ENCODE data around the gene NECAB3. TPM values are rescaled to one million over a fixed set of nuclear protein-coding genes. Genes with fewer than 3 reads are reported as not detected.
A peak's percentile ranks its signal among the peaks of the same experiment; 100 is the strongest.
"Not testable (repeated sequence)": the region's sequence is repeated elsewhere in the genome, so short reads cannot be mapped to it uniquely, and the experiment has no call there.

The NECAB3 gene
- polyA plus RNA-seq, 5 donors, result 19.3 to 39.3 (median 29.5) TPM

GRCh38 chr20:33700696-33701441 lies 26.6 kb upstream of the NECAB3 start:
- DNase-seq, result not testable (repeated sequence)

- DNase-seq, result not testable (repeated sequence)
Measured at GRCh38 chr20:33698966-33699365, 24.7 kb upstream of the NECAB3 start.

- DNase-seq, result no peak
Measured at GRCh38 chr20:33697129-33697528, 22.9 kb upstream of the NECAB3 start.

GRCh38 chr20:33696448-33696847 lies 22.2 kb upstream of the NECAB3 start:
- no peak for DNase-seq

GRCh38 chr20:33694639-33695012 lies 20.4 kb upstream of the NECAB3 start:
- no peak for DNase-seq

- DNase-seq, result peak in 1 of 2 donors; percentile 60
Measured at GRCh38 chr20:33693741-33694638, 19.8 kb upstream of the NECAB3 start.

GRCh38 chr20:33693289-33693688 lies 19.1 kb upstream of the NECAB3 start:
- no peak for DNase-seq

GRCh38 chr20:33689973-33690372 lies 15.7 kb upstream of the NECAB3 start:
- no peak for DNase-seq

GRCh38 chr20:33689493-33689892 lies 15.3 kb upstream of the NECAB3 start:
- DNase-seq, result no peak

- DNase-seq, result no peak
Measured at GRCh38 chr20:33688938-33689424, 14.8 kb upstream of the NECAB3 start.

GRCh38 chr20:33687993-33688937 lies 14.0 kb upstream of the NECAB3 start:
- no peak for DNase-seq

- no peak for DNase-seq
Measured at GRCh38 chr20:33687370-33687915, 13.2 kb upstream of the NECAB3 start.

- no peak for DNase-seq
Measured at GRCh38 chr20:33686984-33687366, 12.7 kb upstream of the NECAB3 start.

- DNase-seq, result peak; percentile 91 to 92
Measured at GRCh38 chr20:33686100-33686983, 12.1 kb upstream of the NECAB3 start, which contains the start of gene E2F1. TSS of gene E2F1 (minus strand) at chr20:33686385. CDS start at chr20:33686264, 121 bp downstream.

GRCh38 chr20:33685328-33686099 lies 11.3 kb upstream of the NECAB3 start:
- no peak for DNase-seq

- DNase-seq, result no peak
Measured at GRCh38 chr20:33684533-33685327, 10.5 kb upstream of the NECAB3 start.

GRCh38 chr20:33681728-33682353 lies 7.6 kb upstream of the NECAB3 start:
- no peak for DNase-seq

GRCh38 chr20:33681288-33681687 lies 7.1 kb upstream of the NECAB3 start:
- no peak for DNase-seq

Data from right lung (tissue), 5 donors.